ENCODE data around the gene CALML4. TPM values are rescaled to one million over a fixed set of nuclear protein-coding genes. Genes with fewer than 3 reads are reported as not detected.

CALML4 gene
- total and polyA plus RNA-seq, 2 donors (not counting 3 experiments of a cell fraction or from before 2014, with no cell fraction given), result 2.6 to 10.1 TPM

- H3K4me3 ChIP-seq (replicated peaks in 1 of 3; ENCODE audit: insufficient read depth in 1 of 3, low read depth in 1 of 3, low read length in 3 of 3), result no peak overlapping the region
- no peaks in the 10 kb centered on the region for H3K27me3 ChIP-seq (ENCODE audit: control insufficient read depth in 2 of 2, insufficient read depth in 2 of 2, low read length in 2 of 2)
- no TSS peak for BruUV-seq (replicated peaks)
- intact Hi-C loops (cut with micrococcal nuclease) (no loop called here), dilution Hi-C loops (cut with MboI; ENCODE audit: extremely low pct_ligation_motif_present, low sequenced_read_pairs) (no loop called here)
- H3K9me1 ChIP-seq (replicated peaks; ENCODE audit: control insufficient read depth, extremely low read depth, insufficient read depth, low read length), result no peaks in the 10 kb centered on the region
- TF ChIP-seq MAX (IDR thresholded peaks at IDR 0.05; ENCODE audit: insufficient read depth, insufficient read length), result no peak
- no peak for TF ChIP-seq CTCF (IDR thresholded peaks at IDR 0.05; ENCODE audit: extremely low read depth in 1 of 2, insufficient read depth in 1 of 2, low read depth in 1 of 2, low read length in 2 of 2)
- no peak for TF ChIP-seq EZH2 (IDR thresholded peaks at IDR 0.05; ENCODE audit: borderline replicate concordance, low read depth, low read length, severe bottlenecking)
- H3K27ac ChIP-seq (ENCODE audit: insufficient read depth, low read depth, low read length), result no peak overlapping the region
- H3K4me1 ChIP-seq (ENCODE audit: control insufficient read depth, extremely low read depth, insufficient read depth, low read length), result no peaks in the 10 kb centered on the region
- peaks cover 10 to 11% of the 10 kb centered on the region in 2 experiments for H3K36me3 ChIP-seq (ENCODE audit: control insufficient read depth in 2 of 2, extremely low read depth in 1 of 2, insufficient read depth in 2 of 2, low read length in 2 of 2)
- POLR2A ChIA-PET, result no interaction called here
- no peak overlapping the region for H2AFZ ChIP-seq (ENCODE audit: low read depth, low read length)
- CTCF ChIA-PET, result interaction anchor here (1.9 kb wide), 1 partner anchor 11 kb away, joined by 6 read pairs; no protein-coding TSS in a partner anchor
- no peak for DNase-seq (ENCODE audit: low read depth, low spot score)
- no peaks in the 10 kb centered on the region for H4K20me1 ChIP-seq (replicated peaks; ENCODE audit: control insufficient read depth, extremely low read depth, insufficient read depth, low read length)
- H3K9me3 ChIP-seq (replicated peaks; ENCODE audit: control insufficient read depth, insufficient read depth, low read length), result no peaks in the 10 kb centered on the region
- no peaks in the 10 kb centered on the region for H3K79me2 ChIP-seq (ENCODE audit: control insufficient read depth, insufficient read depth, low read length)
- no peak for FAIRE-seq
- no peak overlapping the region for H3K9ac ChIP-seq (replicated peaks; ENCODE audit: extremely low read depth, insufficient read depth, low read length)
- H3K4me2 ChIP-seq (ENCODE audit: insufficient read depth, low read length), result no peak overlapping the region
Observed at GRCh38 chr15:68183616-68184315, 21.4 kb downstream of the CALML4 start.

GRCh38 chr15:68177742-68178141 is 27.4 kb downstream of the CALML4 start:
- dilution Hi-C loops (cut with MboI; ENCODE audit: extremely low pct_ligation_motif_present, low sequenced_read_pairs), result no loop called here

More at GRCh38 chr15:68177742-68178141, 27.4 kb downstream of the CALML4 start:
- no TSS peak for BruUV-seq (replicated peaks)
- no peak for TF ChIP-seq MYC (IDR thresholded peaks at IDR 0.05; ENCODE audit: low read depth, low read length)
- TF ChIP-seq JUN (IDR thresholded peaks at IDR 0.05; ENCODE audit: borderline replicate concordance, insufficient read depth, insufficient read length, low read depth), result no peak
- no peak for TF ChIP-seq GATA2 (IDR thresholded peaks at IDR 0.05; ENCODE audit: insufficient read depth, insufficient read length, low read depth, low read length)
- TF ChIP-seq MAX (IDR thresholded peaks at IDR 0.05; ENCODE audit: insufficient read depth, insufficient read length), result no peak
- TF ChIP-seq EZH2 (IDR thresholded peaks at IDR 0.05; ENCODE audit: borderline replicate concordance, low read depth, low read length, severe bottlenecking), result no peak
- no peak for TF ChIP-seq POLR2AphosphoS5 (IDR thresholded peaks at IDR 0.05; ENCODE audit: insufficient read depth, low read depth, low read length)
- no peak for TF ChIP-seq POLR2A (IDR thresholded peaks at IDR 0.05; ENCODE audit: low read depth, low read length)
- TF ChIP-seq FOS (IDR thresholded peaks at IDR 0.05; ENCODE audit: borderline replicate concordance, insufficient read depth, low read length), result no peak
- no peak for TF ChIP-seq CTCF (IDR thresholded peaks at IDR 0.05; ENCODE audit: extremely low read depth in 1 of 2, insufficient read depth in 1 of 2, low read depth in 1 of 2, low read length in 2 of 2)
- Histone ChIP-seq H3K9ac (replicated peaks; ENCODE audit: extremely low read depth, insufficient read depth, low read length) (no peak overlapping the region), H3K27me3 (ENCODE audit: control insufficient read depth in 2 of 2, insufficient read depth in 2 of 2, low read length in 2 of 2) (no peaks in the 10 kb centered on the region), H2AFZ (ENCODE audit: low read depth, low read length) (no peak overlapping the region), H3K79me2 (ENCODE audit: control insufficient read depth, insufficient read depth, low read length) (no peaks in the 10 kb centered on the region), H3K9me3 (replicated peaks; ENCODE audit: control insufficient read depth, insufficient read depth, low read length) (no peaks in the 10 kb centered on the region), H3K4me1 (ENCODE audit: control insufficient read depth, extremely low read depth, insufficient read depth, low read length) (no peaks in the 10 kb centered on the region), H4K20me1 (replicated peaks; ENCODE audit: control insufficient read depth, extremely low read depth, insufficient read depth, low read length) (no peaks in the 10 kb centered on the region), H3K4me2 (ENCODE audit: insufficient read depth, low read length) (no peak overlapping the region), H3K36me3 (ENCODE audit: control insufficient read depth in 2 of 2, extremely low read depth in 1 of 2, insufficient read depth in 2 of 2, low read length in 2 of 2) (peaks cover 6 to 8% of the 10 kb centered on the region in 2 experiments), H3K9me1 (replicated peaks; ENCODE audit: control insufficient read depth, extremely low read depth, insufficient read depth, low read length) (no peaks in the 10 kb centered on the region), H3K27ac (ENCODE audit: insufficient read depth, low read depth, low read length) (no peak overlapping the region), H3K4me3 (replicated peaks in 1 of 3; ENCODE audit: insufficient read depth in 1 of 3, low read depth in 1 of 3, low read length in 3 of 3) (no peak overlapping the region)
- ChIA-PET CTCF (no interaction called here), POLR2A (no interaction called here)
- no peak for FAIRE-seq
- intact Hi-C loops (cut with micrococcal nuclease), result no loop called here
- no peak for DNase-seq (ENCODE audit: low read depth, low spot score)

All from endothelial cell of umbilical vein (primary cell).